Smooth muscle cell (in vitro differentiated cells): ENCODE measurements around the gene GALNT2. TPM values are rescaled to one million over a fixed set of nuclear protein-coding genes. Genes with fewer than 3 reads are reported as not detected.

ENCODE experiments used
- DNase-seq: peaks from one replicate; lab custom pipeline; 2025; ENCODE audit not compliant: unreplicated experiment; lab: John Stamatoyannopoulos, UW
- H2AFZ ChIP-seq: fragments of 200-600 bp; sonication (generic); 2 replicates; pipeline ENCODE4 v1.6.0; 2016; ENCODE audit warnings: antibody characterized with exemption, low read depth, mild to moderate bottlenecking
- H3F3A ChIP-seq: fragments of 200-600 bp; sonication (generic); 2 replicates; pipeline ENCODE4 v1.6.0; 2017; ENCODE audit warnings: antibody characterized with exemption, low read depth
- H3K27ac ChIP-seq: fragments of 200-600 bp; sonication (generic); 2 replicates; pipeline ENCODE4 v1.5.1; 2016; ENCODE audit warnings: low read depth, mild to moderate bottlenecking
- H3K27me3 ChIP-seq: fragments of 200-600 bp; sonication (generic); 2 replicates; pipeline ENCODE4 v1.6.1; 2016; ENCODE audit warnings: low read depth, mild to moderate bottlenecking
- H3K36me3 ChIP-seq: fragments of 200-600 bp; sonication (generic); 2 replicates; pipeline ENCODE4 v1.5.1; 2016; ENCODE audit warnings: low read depth
- H3K4me1 ChIP-seq: fragments of 200-600 bp; sonication (generic); 2 replicates; pipeline ENCODE4 v1.5.1; 2016; ENCODE audit warnings: low read depth
- H3K4me2 ChIP-seq: fragments of 200-600 bp; sonication (generic); 2 replicates; pipeline ENCODE4 v1.6.0; 2016; ENCODE audit warnings: mild to moderate bottlenecking
- H3K4me3 ChIP-seq: fragments of 200-600 bp; sonication (generic); 2 replicates; pipeline ENCODE4 v1.5.1; 2016; ENCODE audit warnings: mild to moderate bottlenecking
- H3K79me2 ChIP-seq: fragments of 200-600 bp; sonication (generic); 2 replicates; pipeline ENCODE4 v1.6.0; 2016; ENCODE audit warnings: low read depth, mild to moderate bottlenecking
- H3K9ac ChIP-seq: fragments of 200-600 bp; sonication (generic); 2 replicates; pipeline ENCODE4 v1.6.0; 2016; ENCODE audit warnings: low read depth
- H3K9me3 ChIP-seq: fragments of 200-600 bp; sonication (generic); replicated peaks from 2 replicates; pipeline ENCODE4 v1.5.1; 2016; ENCODE audit warnings: low read depth
- H4K20me1 ChIP-seq: fragments of 200-600 bp; sonication (generic); 2 replicates; pipeline ENCODE4 v1.6.0; 2016; ENCODE audit warnings: low read depth
- WGBS: methylation state at CpG from one replicate; pipeline ENCODE4 v1.1.7; 2016; ENCODE audit warnings: low lambda C conversion rate; 5-methylcytosine and 5-hydroxymethylcytosine counted together
- polyA plus RNA-seq: library from polyadenylated mRNA; unstranded; fragments of >200 nt; fragmentation: Nextera tagmentation; extraction: Ambion mirVana; gene quantifications from 2 replicates; pipeline ENCODE4 v1.2.1, GENCODE V29; 2016
- total RNA-seq: library from RNA; depleted of rRNA; stranded (reverse); fragments of >200 nt; gene quantifications from 2 replicates; pipeline ENCODE4 v1.2.3, GENCODE V29; 2014
- TF ChIP-seq, protein P1 (sequence below): fragments of 200-600 bp; sonication (generic); IDR thresholded peaks from 2 replicates; pipeline ENCODE4 v1.5.1; 2017; ENCODE audit warnings: borderline replicate concordance, mild to moderate bottlenecking, antibody characterized with exemption; ENCODE audit not compliant: insufficient read depth, poor library complexity, severe bottlenecking

Gene GALNT2
- total and polyA plus RNA-seq, 2 experiments from 2014 or later, result 76.4 to 152 TPM

GRCh38 chr1:230136453-230137336, 69.7 kb downstream of the GALNT2 start:
- no peak overlapping the region for H3K4me2 ChIP-seq
- DNase-seq, result no peak
- no peak overlapping the region for H2AFZ ChIP-seq
- no peak overlapping the region for H3K27ac ChIP-seq
- H3K36me3 ChIP-seq, result no peaks in the 10 kb centered on the region
- no peaks in the 10 kb centered on the region for H3F3A ChIP-seq
- WGBS, result 89% methylated on average over 34 of the region's 34 CpGs
- peaks cover 4% of the 10 kb centered on the region for H3K4me1 ChIP-seq
- no peak overlapping the region for H3K9ac ChIP-seq
- no peaks in the 10 kb centered on the region for H3K27me3 ChIP-seq
- peaks cover 98% of the 10 kb centered on the region for H4K20me1 ChIP-seq
- peaks cover 79% of the 10 kb centered on the region for H3K79me2 ChIP-seq
- H3K9me3 ChIP-seq, result no peaks in the 10 kb centered on the region
- TF ChIP-seq, protein P1, sequence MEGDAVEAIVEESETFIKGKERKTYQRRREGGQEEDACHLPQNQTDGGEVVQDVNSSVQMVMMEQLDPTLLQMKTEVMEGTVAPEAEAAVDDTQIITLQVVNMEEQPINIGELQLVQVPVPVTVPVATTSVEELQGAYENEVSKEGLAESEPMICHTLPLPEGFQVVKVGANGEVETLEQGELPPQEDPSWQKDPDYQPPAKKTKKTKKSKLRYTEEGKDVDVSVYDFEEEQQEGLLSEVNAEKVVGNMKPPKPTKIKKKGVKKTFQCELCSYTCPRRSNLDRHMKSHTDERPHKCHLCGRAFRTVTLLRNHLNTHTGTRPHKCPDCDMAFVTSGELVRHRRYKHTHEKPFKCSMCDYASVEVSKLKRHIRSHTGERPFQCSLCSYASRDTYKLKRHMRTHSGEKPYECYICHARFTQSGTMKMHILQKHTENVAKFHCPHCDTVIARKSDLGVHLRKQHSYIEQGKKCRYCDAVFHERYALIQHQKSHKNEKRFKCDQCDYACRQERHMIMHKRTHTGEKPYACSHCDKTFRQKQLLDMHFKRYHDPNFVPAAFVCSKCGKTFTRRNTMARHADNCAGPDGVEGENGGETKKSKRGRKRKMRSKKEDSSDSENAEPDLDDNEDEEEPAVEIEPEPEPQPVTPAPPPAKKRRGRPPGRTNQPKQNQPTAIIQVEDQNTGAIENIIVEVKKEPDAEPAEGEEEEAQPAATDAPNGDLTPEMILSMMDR, result no peak
- no peak overlapping the region for H3K4me3 ChIP-seq

GRCh38 chr1:230137337-230137815, 70.3 kb downstream of the GALNT2 start:
- peaks cover 79% of the 10 kb centered on the region for H3K79me2 ChIP-seq

DNA sequence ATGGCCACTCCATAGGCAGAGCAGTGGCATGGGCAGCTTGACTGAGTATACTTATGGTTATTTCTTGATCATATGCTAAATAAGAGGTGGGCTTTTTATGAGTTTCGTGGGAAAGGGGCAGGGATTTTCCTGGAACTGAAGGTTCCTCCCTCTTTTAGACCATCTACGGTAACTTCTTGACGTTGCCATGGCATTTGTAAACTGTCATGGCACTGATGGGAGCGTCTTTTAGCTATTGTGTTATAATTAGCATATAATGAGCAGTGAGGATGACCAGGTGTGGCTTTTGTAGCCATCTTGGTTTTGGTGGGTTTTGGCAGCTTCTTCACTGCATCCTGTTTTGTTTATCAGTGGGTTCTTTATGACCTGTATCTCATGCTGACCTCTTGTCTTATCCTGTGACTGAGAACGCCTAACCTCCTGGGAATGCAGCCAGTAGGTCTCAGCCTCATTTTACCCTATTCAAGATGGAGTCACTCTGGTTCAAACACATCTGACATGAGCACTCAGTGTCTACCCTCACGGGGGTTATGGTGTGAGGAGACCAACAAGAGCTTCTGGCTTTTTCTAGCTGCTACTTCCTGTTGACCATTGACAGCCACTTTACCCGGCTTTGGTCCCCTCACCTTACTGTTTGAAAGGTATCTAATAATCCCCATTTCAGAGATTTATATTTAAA, 71.7 kb downstream of the GALNT2 start:
- H3K4me1 ChIP-seq, result peaks cover 4% of the 10 kb centered on the region
- 97% methylated on average over 7 of the region's 7 CpGs for WGBS
- peaks cover 98% of the 10 kb centered on the region for H4K20me1 ChIP-seq
- no peaks in the 10 kb centered on the region for H3K27me3 ChIP-seq
- no peak overlapping the region for H3K27ac ChIP-seq
- H2AFZ ChIP-seq, result no peak overlapping the region
- TF ChIP-seq, protein P1, result no peak
- no peak overlapping the region for H3K4me2 ChIP-seq
- H3K4me3 ChIP-seq, result no peak overlapping the region
- DNase-seq, result no peak
- no peaks in the 10 kb centered on the region for H3F3A ChIP-seq
- H3K79me2 ChIP-seq, result peaks cover 70% of the 10 kb centered on the region
- H3K36me3 ChIP-seq, result no peaks in the 10 kb centered on the region
- no peak overlapping the region for H3K9ac ChIP-seq
- no peaks in the 10 kb centered on the region for H3K9me3 ChIP-seq

More at GRCh38 chr1:230137337-230137815, 70.3 kb downstream of the GALNT2 start:
- 63% methylated on average over 4 of the region's 4 CpGs for WGBS
- Histone ChIP-seq H2AFZ (no peak overlapping the region), H3K4me2 (no peak overlapping the region), H3K27ac (no peak overlapping the region), H3K36me3 (no peaks in the 10 kb centered on the region), H4K20me1 (peaks cover 98% of the 10 kb centered on the region), H3K9me3 (no peaks in the 10 kb centered on the region), H3K9ac (no peak overlapping the region), H3K27me3 (no peaks in the 10 kb centered on the region), H3K4me3 (no peak overlapping the region), H3F3A (no peaks in the 10 kb centered on the region), H3K4me1 (peaks cover 4% of the 10 kb centered on the region)
- TF ChIP-seq, protein P1, result no peak
- no peak for DNase-seq
